ENCODE measurements around the gene TMEM60.
A peak's percentile ranks its signal among the peaks of the same experiment; 100 is the strongest.

TMEM60 gene

DNA sequence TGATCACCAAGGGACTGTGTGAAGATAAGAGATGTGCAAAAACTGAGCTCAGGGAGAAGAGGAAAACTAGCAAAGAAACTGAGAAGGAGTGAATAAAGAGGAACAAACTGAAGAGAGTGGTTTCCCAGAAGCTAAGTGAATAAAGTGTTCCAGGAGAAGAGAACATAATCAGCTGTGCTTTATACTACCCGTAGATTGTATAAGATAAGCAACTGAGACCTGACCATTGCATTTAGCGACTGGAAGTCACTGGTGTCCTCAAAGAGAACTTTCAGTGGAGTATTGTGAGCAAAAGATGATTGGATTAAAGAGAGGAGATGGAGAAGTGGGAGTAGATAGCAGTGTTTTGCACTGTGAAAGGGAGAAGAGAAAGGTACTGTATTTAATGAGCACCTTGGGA, 14.9 kb upstream of the TMEM60 start:
- no peak overlapping the region for H3K4me3 ChIP-seq (ENCODE audit: low read depth, low read length)
- no peak for TF ChIP-seq CTCF (IDR thresholded peaks at IDR 0.05; ENCODE audit: low read depth, low read length)
- in situ Hi-C loops (cut with HindIII; ENCODE audit: low sequenced_read_pairs): no loop called here
- DNase-seq (ENCODE audit: low read depth, low spot score): no peak

- in situ Hi-C loops (cut with HindIII; ENCODE audit: low sequenced_read_pairs): no loop called here
- no peak for TF ChIP-seq CTCF (IDR thresholded peaks at IDR 0.05; ENCODE audit: low read depth, low read length)
- peak; percentile 70 for DNase-seq (ENCODE audit: low read depth, low spot score)
- H3K4me3 ChIP-seq (ENCODE audit: low read depth, low read length): no peak overlapping the region
These were observed 14.1 kb upstream of the TMEM60 start for GRCh38 chr7:77812290-77812685.

GRCh38 chr7:77811516-77812289, 13.5 kb upstream of the TMEM60 start:
- no peak for DNase-seq (ENCODE audit: low read depth, low spot score)
- no peak for TF ChIP-seq CTCF (IDR thresholded peaks at IDR 0.05; ENCODE audit: low read depth, low read length)
- no peak overlapping the region for H3K4me3 ChIP-seq (ENCODE audit: low read depth, low read length)
- in situ Hi-C loops (cut with HindIII; ENCODE audit: low sequenced_read_pairs): no loop called here

DNA sequence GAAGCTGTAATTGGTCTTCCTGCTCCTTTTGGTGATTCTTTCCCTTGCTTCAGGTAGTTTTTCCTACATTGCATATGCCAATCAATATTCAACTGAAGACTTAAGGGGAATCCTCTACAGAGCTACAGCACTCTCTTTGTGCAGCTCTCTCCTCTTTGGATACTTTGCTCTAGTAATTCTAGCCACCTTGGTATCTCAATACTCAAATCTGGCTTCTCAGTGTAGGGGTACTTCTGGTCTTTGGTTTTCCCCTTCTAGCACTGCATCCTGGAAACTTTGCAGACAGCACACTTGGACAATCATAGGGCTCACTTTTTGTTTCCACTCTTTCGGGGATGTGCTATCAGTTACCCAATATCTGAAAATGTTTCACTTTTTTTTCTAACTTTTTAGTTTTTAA, 10.3 kb upstream of the TMEM60 start:
- TF ChIP-seq CTCF (IDR thresholded peaks at IDR 0.05; ENCODE audit: low read depth, low read length): no peak
- DNase-seq (ENCODE audit: low read depth, low spot score): no peak
- in situ Hi-C loops (cut with HindIII; ENCODE audit: low sequenced_read_pairs): no loop called here
- H3K4me3 ChIP-seq (ENCODE audit: low read depth, low read length): no peak overlapping the region

DNA sequence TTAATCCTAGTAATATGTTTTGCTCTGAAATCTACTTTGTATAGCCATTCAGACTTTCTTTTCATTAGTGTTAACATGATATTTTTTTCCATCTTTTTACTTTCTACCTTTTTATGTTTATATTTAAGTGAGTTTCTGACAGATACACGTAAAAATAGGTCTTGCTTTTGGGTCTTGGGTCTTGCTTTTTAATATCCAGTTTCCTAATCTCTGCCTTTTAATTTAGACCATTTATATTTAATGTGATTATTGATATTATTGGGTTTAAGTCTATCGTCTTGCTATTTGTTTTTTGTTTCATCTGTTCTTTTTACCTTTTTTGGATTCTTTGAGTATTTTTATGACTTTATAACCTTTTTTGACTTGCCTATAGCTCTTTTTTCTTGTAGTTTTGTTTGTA, 8.2 kb upstream of the TMEM60 start:
- TF ChIP-seq CTCF (IDR thresholded peaks at IDR 0.05; ENCODE audit: low read depth, low read length): no peak
- H3K4me3 ChIP-seq (ENCODE audit: low read depth, low read length): no peak overlapping the region
- in situ Hi-C loops (cut with HindIII; ENCODE audit: low sequenced_read_pairs): no loop called here
- DNase-seq (ENCODE audit: low read depth, low spot score): no peak

DNA sequence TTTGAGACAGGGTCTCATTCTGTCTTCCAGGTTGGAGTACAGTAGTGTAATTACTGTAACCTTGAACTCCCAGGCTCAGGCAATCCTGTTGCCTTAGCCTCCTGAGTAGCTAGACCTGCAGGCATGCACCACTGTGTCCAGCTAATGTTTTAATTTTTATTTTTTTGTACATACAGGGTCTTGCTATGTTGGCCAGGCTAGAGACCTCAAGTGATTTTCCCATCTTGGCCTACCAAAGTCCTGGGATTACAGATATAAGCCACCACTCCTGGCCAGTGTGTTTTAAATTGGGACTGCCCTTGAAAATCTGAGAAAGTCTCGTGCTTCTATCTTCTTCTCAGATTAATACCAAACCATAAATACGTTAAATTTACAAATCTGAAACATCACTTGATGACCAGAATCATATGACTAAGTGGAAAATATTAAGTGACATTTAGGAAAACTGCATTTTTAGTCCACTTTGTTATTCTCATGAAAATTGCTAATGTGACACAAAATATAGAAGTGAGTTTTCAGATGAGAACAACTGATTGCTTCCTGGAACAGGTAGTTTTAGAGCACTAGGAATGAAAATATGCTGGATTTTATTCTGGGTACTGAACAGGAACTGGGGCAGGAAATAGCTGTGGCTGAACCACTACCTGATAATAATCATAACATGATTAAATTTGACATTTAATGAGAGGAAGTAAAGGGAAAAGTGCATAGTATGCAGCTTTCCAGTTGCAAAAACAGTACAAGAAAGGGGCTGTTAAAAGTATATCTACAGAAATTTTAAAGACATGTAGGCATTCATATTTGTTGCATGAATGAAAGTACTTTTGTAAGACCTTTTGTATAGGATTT, 4.5 kb upstream of the TMEM60 start:
- no peak for TF ChIP-seq CTCF (IDR thresholded peaks at IDR 0.05; ENCODE audit: low read depth, low read length)
- in situ Hi-C loops (cut with HindIII; ENCODE audit: low sequenced_read_pairs): no loop called here
- no peak overlapping the region for H3K4me3 ChIP-seq (ENCODE audit: low read depth, low read length)
- DNase-seq (ENCODE audit: low read depth, low spot score): no peak

Measured in astrocyte of the spinal cord (primary cell).